Measurements from ENCODE around the gene SSR1.
"Not testable (repeated sequence)": the region's sequence is repeated elsewhere in the genome, so short reads cannot be mapped to it uniquely, and the experiment has no call there.

Gene SSR1

GRCh38 chr6:7312616-7313504 lies at the start of gene SSR1:
Gene SSR1 (minus strand): TSS chr6:7313199. CDS start chr6:7313120, 79 bp downstream.
- peak; percentile 92 to 98 for DNase-seq

- not testable (repeated sequence) for DNase-seq
These were observed 38.9 kb upstream of the SSR1 start for GRCh38 chr6:7351916-7352315.

GRCh38 chr6:7350591-7350990 lies 37.6 kb upstream of the SSR1 start:
- DNase-seq: not testable (repeated sequence)

GRCh38 chr6:7347551-7347997 lies 34.6 kb upstream of the SSR1 start:
- DNase-seq: not testable (repeated sequence)

GRCh38 chr6:7344773-7345450 lies 31.9 kb upstream of the SSR1 start:
- not testable (repeated sequence) for DNase-seq

GRCh38 chr6:7343546-7344475 lies 30.8 kb upstream of the SSR1 start:
- DNase-seq: no peak

GRCh38 chr6:7341989-7342742 lies 29.2 kb upstream of the SSR1 start:
- DNase-seq: no peak

GRCh38 chr6:7341271-7341670 lies 28.3 kb upstream of the SSR1 start:
- DNase-seq: no peak

- DNase-seq: peak in 1 of 2 experiments; percentile 23
These were observed 26.2 kb upstream of the SSR1 start for GRCh38 chr6:7339007-7339732.

GRCh38 chr6:7338031-7338430 lies 25.0 kb upstream of the SSR1 start:
- no peak for DNase-seq

- no peak for DNase-seq
These were observed 22.5 kb upstream of the SSR1 start for GRCh38 chr6:7335519-7335918.

- no peak for DNase-seq
These were observed 21.7 kb upstream of the SSR1 start for GRCh38 chr6:7334685-7335084.

GRCh38 chr6:7332090-7332745 lies 19.2 kb upstream of the SSR1 start:
- no peak for DNase-seq

- no peak for DNase-seq
These were observed 18.5 kb upstream of the SSR1 start for GRCh38 chr6:7331452-7331851.

GRCh38 chr6:7328243-7328642 lies 15.2 kb upstream of the SSR1 start:
- DNase-seq: no peak

- DNase-seq: no peak
These were observed 12.8 kb upstream of the SSR1 start for GRCh38 chr6:7325750-7326149.

- no peak for DNase-seq
These were observed 11.5 kb upstream of the SSR1 start for GRCh38 chr6:7324520-7324919.

GRCh38 chr6:7323074-7323473 lies 10.1 kb upstream of the SSR1 start:
- DNase-seq: no peak

GRCh38 chr6:7321866-7322265 lies 8.9 kb upstream of the SSR1 start:
- not testable (repeated sequence) for DNase-seq

- not testable (repeated sequence) for DNase-seq
These were observed 6.4 kb upstream of the SSR1 start for GRCh38 chr6:7319406-7319805.

GRCh38 chr6:7317538-7317937 lies 4.5 kb upstream of the SSR1 start:
- DNase-seq: no peak
